ENCODE data around the gene ABCC1.

Gene ABCC1

GRCh38 chr16:16144416-16144815, 195.0 kb downstream of the ABCC1 start:
- Histone ChIP-seq H3K36me3 (ENCODE audit: control insufficient read depth in 1 of 2, insufficient read depth in 2 of 2, low read length in 2 of 2) (peaks cover 17 to 20% of the 10 kb centered on the region in 2 experiments), H3K23ac (ENCODE audit: low read length) (no peak overlapping the region), H3K4me3 (ENCODE audit: low read depth, low read length) (no peak overlapping the region), H3K27ac (ENCODE audit: low read depth, low read length) (no peak overlapping the region), H2BK12ac (ENCODE audit: low read length) (no peak overlapping the region), H3K14ac (ENCODE audit: low read length) (no peak overlapping the region), H3K4me1 (ENCODE audit: control insufficient read depth in 1 of 2, insufficient read depth in 2 of 2, low read length in 2 of 2) (no peaks in the 10 kb centered on the region), H2AK5ac (ENCODE audit: low read length) (no peak overlapping the region), H3K4ac (ENCODE audit: low read depth, low read length) (no peak overlapping the region), H3K4me2 (ENCODE audit: low read length) (no peak overlapping the region), H4K91ac (ENCODE audit: low read depth, low read length) (no peak overlapping the region), H3K18ac (ENCODE audit: low read length) (no peak overlapping the region), H4K8ac (ENCODE audit: low read depth, low read length) (no peak overlapping the region), H3K9me3 (ENCODE audit: insufficient read depth, low read depth, low read length) (no peaks in the 10 kb centered on the region), H3K79me2 (ENCODE audit: control insufficient read depth, insufficient read depth, low read length, poor library complexity) (no peaks in the 10 kb centered on the region), H2AFZ (ENCODE audit: insufficient read depth, low read length, poor library complexity) (no peak overlapping the region), H2BK5ac (ENCODE audit: low read depth, low read length, poor library complexity) (no peak overlapping the region), H3K27me3 (ENCODE audit: insufficient read depth, low read length) (no peaks in the 10 kb centered on the region), H3K79me1 (ENCODE audit: low read length) (no peaks in the 10 kb centered on the region), H2BK120ac (ENCODE audit: insufficient read depth, low read length, poor library complexity) (no peak overlapping the region), H4K12ac (ENCODE audit: low read depth, low read length) (no peak overlapping the region), H3K9ac (ENCODE audit: low read length) (no peak overlapping the region)
- DNase-seq = no peak
- WGBS (ENCODE audit: extremely low coverage, insufficient coverage, insufficient read length) = no CpG with 5 or more reads among the region's 5 CpGs

- H3K23ac ChIP-seq (ENCODE audit: low read length) = no peak overlapping the region
- no peak overlapping the region for H2AK5ac ChIP-seq (ENCODE audit: low read length)
- H3K36me3 ChIP-seq (ENCODE audit: control insufficient read depth in 1 of 2, insufficient read depth in 2 of 2, low read length in 2 of 2) = peaks cover 13 to 18% of the 10 kb centered on the region in 2 experiments
- H3K4ac ChIP-seq (ENCODE audit: low read depth, low read length) = no peak overlapping the region
- no peak overlapping the region for H4K12ac ChIP-seq (ENCODE audit: low read depth, low read length)
- no peaks in the 10 kb centered on the region for H3K27me3 ChIP-seq (ENCODE audit: insufficient read depth, low read length)
- no peak overlapping the region for H3K4me3 ChIP-seq (ENCODE audit: low read depth, low read length)
- no peak overlapping the region for H3K9ac ChIP-seq (ENCODE audit: low read length)
- no peak overlapping the region for H4K8ac ChIP-seq (ENCODE audit: low read depth, low read length)
- no peaks in the 10 kb centered on the region for H3K79me1 ChIP-seq (ENCODE audit: low read length)
- H2BK120ac ChIP-seq (ENCODE audit: insufficient read depth, low read length, poor library complexity) = no peak overlapping the region
- H2BK12ac ChIP-seq (ENCODE audit: low read length) = no peak overlapping the region
- H3K4me2 ChIP-seq (ENCODE audit: low read length) = no peak overlapping the region
- no peak overlapping the region for H3K18ac ChIP-seq (ENCODE audit: low read length)
- WGBS (ENCODE audit: extremely low coverage, insufficient coverage, insufficient read length) = no CpG with 5 or more reads among the region's 5 CpGs
- no peak overlapping the region for H2AFZ ChIP-seq (ENCODE audit: insufficient read depth, low read length, poor library complexity)
- H3K79me2 ChIP-seq (ENCODE audit: control insufficient read depth, insufficient read depth, low read length, poor library complexity) = no peaks in the 10 kb centered on the region
- DNase-seq = no peak
- no peaks in the 10 kb centered on the region for H3K4me1 ChIP-seq (ENCODE audit: control insufficient read depth in 1 of 2, insufficient read depth in 2 of 2, low read length in 2 of 2)
- no peak overlapping the region for H2BK5ac ChIP-seq (ENCODE audit: low read depth, low read length, poor library complexity)
- no peak overlapping the region for H3K27ac ChIP-seq (ENCODE audit: low read depth, low read length)
- H4K91ac ChIP-seq (ENCODE audit: low read depth, low read length) = no peak overlapping the region
- no peaks in the 10 kb centered on the region for H3K9me3 ChIP-seq (ENCODE audit: insufficient read depth, low read depth, low read length)
- H3K14ac ChIP-seq (ENCODE audit: low read length) = no peak overlapping the region
These were observed 195.9 kb downstream of the ABCC1 start for GRCh38 chr16:16145286-16145685.

GRCh38 chr16:16146380-16147315, 197.2 kb downstream of the ABCC1 start:
- H3K27ac ChIP-seq (ENCODE audit: low read depth, low read length) = no peak overlapping the region
- no peak overlapping the region for H3K18ac ChIP-seq (ENCODE audit: low read length)
- H3K14ac ChIP-seq (ENCODE audit: low read length) = no peak overlapping the region
- H3K79me2 ChIP-seq (ENCODE audit: control insufficient read depth, insufficient read depth, low read length, poor library complexity) = no peaks in the 10 kb centered on the region
- H3K36me3 ChIP-seq (ENCODE audit: control insufficient read depth in 1 of 2, insufficient read depth in 2 of 2, low read length in 2 of 2) = peaks cover 5 to 12% of the 10 kb centered on the region in 2 experiments
- no peak overlapping the region for H2AK5ac ChIP-seq (ENCODE audit: low read length)
- no peak overlapping the region for H2AFZ ChIP-seq (ENCODE audit: insufficient read depth, low read length, poor library complexity)
- H3K9ac ChIP-seq (ENCODE audit: low read length) = no peak overlapping the region
- no peaks in the 10 kb centered on the region for H3K4me1 ChIP-seq (ENCODE audit: control insufficient read depth in 1 of 2, insufficient read depth in 2 of 2, low read length in 2 of 2)
- H4K12ac ChIP-seq (ENCODE audit: low read depth, low read length) = no peak overlapping the region
- DNase-seq = no peak
- H3K4ac ChIP-seq (ENCODE audit: low read depth, low read length) = no peak overlapping the region
- H3K23ac ChIP-seq (ENCODE audit: low read length) = no peak overlapping the region
- no peaks in the 10 kb centered on the region for H3K9me3 ChIP-seq (ENCODE audit: insufficient read depth, low read depth, low read length)
- H2BK12ac ChIP-seq (ENCODE audit: low read length) = no peak overlapping the region
- no peaks in the 10 kb centered on the region for H3K79me1 ChIP-seq (ENCODE audit: low read length)
- no peak overlapping the region for H4K91ac ChIP-seq (ENCODE audit: low read depth, low read length)
- no peak overlapping the region for H3K4me2 ChIP-seq (ENCODE audit: low read length)
- H2BK120ac ChIP-seq (ENCODE audit: insufficient read depth, low read length, poor library complexity) = no peak overlapping the region
- no peaks in the 10 kb centered on the region for H3K27me3 ChIP-seq (ENCODE audit: insufficient read depth, low read length)
- H4K8ac ChIP-seq (ENCODE audit: low read depth, low read length) = no peak overlapping the region
- no CpG with 5 or more reads among the region's 14 CpGs for WGBS (ENCODE audit: extremely low coverage, insufficient coverage, insufficient read length)
- no peak overlapping the region for H3K4me3 ChIP-seq (ENCODE audit: low read depth, low read length)
- no peak overlapping the region for H2BK5ac ChIP-seq (ENCODE audit: low read depth, low read length, poor library complexity)

GRCh38 chr16:16147316-16147999, 198.0 kb downstream of the ABCC1 start:
- no peak overlapping the region for H3K9ac ChIP-seq (ENCODE audit: low read length)
- no peak overlapping the region for H3K18ac ChIP-seq (ENCODE audit: low read length)
- no peak overlapping the region for H2BK5ac ChIP-seq (ENCODE audit: low read depth, low read length, poor library complexity)
- H3K23ac ChIP-seq (ENCODE audit: low read length) = no peak overlapping the region
- no peaks in the 10 kb centered on the region for H3K27me3 ChIP-seq (ENCODE audit: insufficient read depth, low read length)
- no peak overlapping the region for H2BK120ac ChIP-seq (ENCODE audit: insufficient read depth, low read length, poor library complexity)
- no peak overlapping the region for H3K14ac ChIP-seq (ENCODE audit: low read length)
- no peak overlapping the region for H4K91ac ChIP-seq (ENCODE audit: low read depth, low read length)
- no peak overlapping the region for H2AK5ac ChIP-seq (ENCODE audit: low read length)
- no CpG with 5 or more reads among the region's 17 CpGs for WGBS (ENCODE audit: extremely low coverage, insufficient coverage, insufficient read length)
- no peak overlapping the region for H3K4ac ChIP-seq (ENCODE audit: low read depth, low read length)
- no peaks in the 10 kb centered on the region for H3K79me1 ChIP-seq (ENCODE audit: low read length)
- no peak for DNase-seq
- no peak overlapping the region for H2AFZ ChIP-seq (ENCODE audit: insufficient read depth, low read length, poor library complexity)
- peaks cover 3 to 9% of the 10 kb centered on the region in 2 experiments for H3K36me3 ChIP-seq (ENCODE audit: control insufficient read depth in 1 of 2, insufficient read depth in 2 of 2, low read length in 2 of 2)
- peaks cover 0 to 4% of the 10 kb centered on the region in 2 experiments for H3K4me1 ChIP-seq (ENCODE audit: control insufficient read depth in 1 of 2, insufficient read depth in 2 of 2, low read length in 2 of 2)
- no peak overlapping the region for H3K4me3 ChIP-seq (ENCODE audit: low read depth, low read length)
- H3K9me3 ChIP-seq (ENCODE audit: insufficient read depth, low read depth, low read length) = no peaks in the 10 kb centered on the region
- H2BK12ac ChIP-seq (ENCODE audit: low read length) = no peak overlapping the region
- H4K12ac ChIP-seq (ENCODE audit: low read depth, low read length) = no peak overlapping the region
- H4K8ac ChIP-seq (ENCODE audit: low read depth, low read length) = no peak overlapping the region
- no peak overlapping the region for H3K4me2 ChIP-seq (ENCODE audit: low read length)
- no peaks in the 10 kb centered on the region for H3K79me2 ChIP-seq (ENCODE audit: control insufficient read depth, insufficient read depth, low read length, poor library complexity)
- no peak overlapping the region for H3K27ac ChIP-seq (ENCODE audit: low read depth, low read length)

Measured in trophoblast cell (in vitro differentiated cells and primary cell).